GM03348 (cell line): ENCODE data around the gene PHF12.

Experiments
- DNase-seq: peaks from one replicate; pipeline ENCODE4 v3.0.0; 2012; ENCODE audit warnings: low spot score

The PHF12 gene

DNA sequence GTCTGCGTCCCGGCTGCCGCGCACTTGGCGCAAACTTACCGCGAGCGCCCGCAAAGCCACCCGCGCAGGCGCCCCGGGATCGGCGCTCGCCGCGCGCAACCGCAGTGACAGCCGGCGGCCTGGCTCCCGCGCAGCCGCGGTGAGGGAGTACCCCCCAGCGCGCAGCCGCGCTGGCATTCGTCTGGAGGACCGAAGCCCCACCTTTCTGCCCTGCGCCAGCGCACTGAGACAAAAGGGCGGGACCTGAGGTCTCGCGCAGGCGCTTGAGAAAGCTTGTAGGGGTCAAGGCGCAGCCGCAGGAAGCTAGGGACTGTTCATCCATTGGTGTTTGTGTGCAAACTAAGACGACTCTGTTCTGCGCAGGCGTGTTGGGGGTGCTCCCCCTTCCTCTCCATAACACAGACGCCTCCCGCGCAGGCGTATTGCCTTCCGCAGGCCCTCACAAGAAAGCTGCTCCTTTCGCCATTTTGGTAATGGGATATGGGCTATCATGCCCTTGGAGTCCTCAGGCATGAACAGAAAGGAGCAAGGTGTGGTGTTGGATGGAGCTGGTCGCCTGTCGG, at the start of gene PHF12:
TSS of gene PHF12 (minus strand) at position 91 of the 563 bp plus-strand sequence. CDS start 558 bp downstream, outside the sequence.
- DNase-seq: peak; percentile 99

DNA sequence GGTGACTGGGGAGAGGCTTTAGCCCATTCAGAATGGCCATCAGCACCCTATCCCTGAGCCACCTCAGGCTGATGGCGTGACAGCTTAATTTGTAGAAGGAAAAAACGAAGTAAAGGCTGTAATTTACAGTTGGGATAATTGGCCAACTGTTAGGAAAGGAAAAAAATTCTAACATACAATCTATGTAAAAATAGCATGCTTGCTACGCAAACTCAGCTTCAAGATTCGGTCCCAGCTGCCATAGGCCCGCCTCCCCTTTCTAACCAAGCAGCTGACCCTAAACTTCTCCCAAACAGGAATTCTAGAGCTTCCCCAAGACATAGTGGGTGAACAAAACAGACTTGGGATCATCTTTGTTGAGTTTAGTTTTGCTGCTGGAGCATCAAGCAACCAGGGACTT, 49.7 kb upstream of the PHF12 start:
- no peak for DNase-seq

DNA sequence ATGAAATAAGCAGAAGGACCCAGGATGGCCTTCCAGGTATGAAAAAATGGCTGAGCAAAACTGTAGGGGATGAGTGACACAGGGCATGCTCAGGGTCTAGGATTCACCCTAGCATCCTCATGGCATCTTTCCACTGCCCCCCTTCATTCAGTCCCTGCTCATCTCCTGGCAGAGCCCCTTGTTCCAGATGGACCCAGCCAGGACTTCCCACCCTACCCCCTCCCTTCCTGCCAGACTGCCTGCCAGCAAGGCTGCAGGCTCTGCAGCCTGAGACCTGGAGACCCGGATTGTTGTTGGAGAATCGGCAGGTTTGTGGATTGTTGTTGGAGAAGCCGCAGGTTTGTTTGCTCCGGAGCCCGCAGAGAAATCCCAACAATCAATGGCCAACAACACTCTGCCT, 47.9 kb upstream of the PHF12 start:
- no peak for DNase-seq

DNA sequence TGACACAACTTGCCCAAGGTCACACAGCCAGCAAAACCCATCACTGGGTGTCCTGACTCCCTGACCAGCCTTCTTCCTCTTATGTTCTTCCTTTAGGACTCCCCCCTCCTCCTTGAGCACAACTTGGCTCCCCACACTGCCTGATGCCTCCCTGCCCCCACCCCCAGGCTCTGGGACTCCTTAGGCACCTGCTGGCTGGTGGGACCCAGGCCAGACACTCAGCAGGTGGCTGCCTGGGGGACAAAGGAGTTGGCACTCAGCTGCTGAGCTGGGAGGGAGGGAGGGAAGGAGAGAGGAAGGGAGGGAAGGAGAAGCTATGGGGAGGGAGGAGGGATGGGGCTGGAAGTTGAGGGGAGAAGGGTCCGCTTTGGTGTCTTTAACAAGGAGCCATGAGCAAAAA, 46.5 kb upstream of the PHF12 start:
- no peak for DNase-seq

DNA sequence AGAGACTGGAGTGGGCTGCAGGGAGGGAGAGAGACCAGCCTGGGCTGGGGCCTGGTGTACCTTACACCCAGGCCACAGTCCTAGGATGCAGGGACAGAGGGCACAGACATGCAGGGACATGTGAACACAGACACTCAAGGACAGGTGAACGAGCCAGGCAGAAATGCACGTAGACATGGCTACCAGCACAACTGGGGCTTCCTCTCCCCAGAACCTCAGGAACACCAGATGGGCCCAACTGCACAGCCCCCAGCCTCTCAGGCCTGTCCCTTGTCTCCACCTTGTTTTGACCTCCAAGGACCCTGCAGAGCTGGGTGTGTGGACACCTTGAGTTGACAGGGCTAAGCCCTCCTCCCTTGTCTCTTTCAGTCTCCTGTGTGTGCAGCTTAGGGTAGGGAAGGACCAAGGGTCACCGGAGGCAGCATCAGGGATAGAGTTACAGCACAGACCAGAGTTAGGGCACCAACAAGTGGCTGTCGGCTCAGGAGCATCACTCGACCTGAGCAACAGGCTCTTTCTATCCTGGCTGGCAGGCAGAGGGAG, 45.3 kb upstream of the PHF12 start:
- no peak for DNase-seq

DNA sequence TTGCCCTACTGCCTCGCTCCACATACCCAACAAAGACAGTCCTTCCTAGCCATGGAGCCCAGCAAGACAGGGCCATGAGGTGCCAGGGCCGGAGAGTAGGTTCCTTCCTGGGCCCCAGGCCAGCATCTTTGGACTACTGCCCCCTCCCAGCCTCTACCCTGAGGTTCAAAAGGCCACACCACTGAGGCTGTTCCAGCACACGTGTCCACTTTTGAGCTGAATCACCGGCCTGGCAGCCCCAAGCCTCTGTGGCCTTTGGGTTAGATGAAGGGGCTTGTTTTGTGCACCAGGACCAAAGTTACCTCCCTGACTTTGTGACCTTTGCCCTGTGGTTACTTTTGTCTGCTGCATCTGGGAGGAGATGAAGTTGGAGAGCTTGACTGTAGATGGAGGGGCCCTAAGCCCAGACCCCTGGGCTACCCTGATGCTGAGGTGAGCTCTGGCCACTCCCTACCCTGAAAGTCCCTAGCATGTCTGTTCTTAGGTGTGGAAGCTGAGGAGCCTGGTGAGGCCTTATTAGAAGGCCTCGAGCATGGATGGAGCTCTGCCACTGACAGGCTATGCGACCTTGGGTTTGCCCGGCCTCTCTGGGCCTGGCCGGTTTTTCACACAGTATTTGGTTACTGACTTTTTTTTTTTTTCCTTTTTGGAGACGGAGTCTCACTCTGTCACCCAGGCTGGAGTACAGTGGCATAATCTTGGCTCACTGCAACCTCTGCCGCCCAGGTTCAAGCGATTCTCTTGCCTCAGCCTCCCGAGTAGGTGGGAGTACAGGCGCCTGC, 42.5 kb upstream of the PHF12 start:
- no peak for DNase-seq

DNA sequence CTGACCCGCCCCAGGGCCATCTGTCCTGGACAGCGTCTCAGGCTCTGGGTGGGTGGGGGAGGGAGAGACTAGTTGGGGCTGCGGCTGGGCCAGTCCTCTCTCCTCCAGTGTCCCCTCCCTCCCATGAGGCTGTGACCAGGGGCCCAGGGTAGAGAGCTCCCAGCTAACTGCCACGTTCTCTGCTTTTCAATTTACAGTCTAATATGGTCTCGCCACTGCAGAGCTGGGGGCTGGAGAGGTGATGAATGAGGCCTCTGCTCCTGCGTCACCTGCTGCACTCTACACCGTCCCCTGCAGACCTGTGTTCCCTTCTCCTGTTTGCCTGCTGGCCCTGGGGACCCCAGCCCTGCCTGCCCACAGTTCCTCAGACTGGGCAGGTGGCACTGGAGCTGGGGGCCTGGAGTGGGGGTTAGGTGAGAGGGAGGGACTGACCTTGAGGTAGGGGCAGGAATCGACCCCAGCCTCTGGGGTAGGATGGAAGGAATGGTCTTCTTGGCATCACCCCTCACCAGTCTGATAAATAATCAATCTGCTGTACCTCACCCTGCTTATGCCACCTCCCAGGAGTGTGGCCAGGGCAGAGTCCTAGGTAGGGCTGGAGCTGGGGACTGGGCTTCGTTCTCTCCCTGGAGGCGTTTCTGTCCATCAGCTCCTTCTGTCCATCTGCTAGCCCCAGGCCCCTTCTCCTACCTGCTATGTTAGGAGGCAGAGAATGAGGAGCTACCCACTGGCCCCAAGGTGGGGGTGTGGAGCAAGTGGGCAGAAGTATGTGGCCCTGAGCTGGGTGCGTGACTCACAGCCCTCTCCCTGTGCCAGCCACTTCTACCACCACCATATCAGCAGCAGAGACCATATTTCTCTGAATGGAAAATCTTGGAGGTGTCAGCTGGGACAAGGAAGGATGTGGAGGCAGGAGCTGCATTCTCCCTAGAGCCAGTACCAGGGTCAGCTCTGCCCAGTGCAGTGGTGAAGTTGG, 41.6 kb upstream of the PHF12 start:
- DNase-seq: no peak

DNA sequence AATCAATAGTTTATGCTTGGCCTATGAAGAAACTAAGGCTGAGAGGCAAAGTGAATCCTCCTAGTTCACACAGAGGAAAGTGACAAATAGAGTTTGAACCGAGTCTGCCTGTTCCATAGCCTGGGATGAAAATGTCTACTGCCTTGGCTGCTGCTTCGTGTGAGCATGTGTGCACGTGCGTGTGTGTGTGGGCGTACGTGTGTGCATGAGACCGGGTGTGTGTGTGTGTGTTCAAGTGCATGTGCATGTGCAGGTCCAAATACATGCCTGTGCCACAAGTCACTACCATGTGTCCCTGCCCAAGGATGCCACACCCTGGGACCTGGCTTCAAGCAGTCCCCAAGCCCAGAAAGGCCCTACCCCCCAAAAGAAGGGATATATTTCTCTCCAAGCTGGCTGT, 40.9 kb upstream of the PHF12 start:
- no peak for DNase-seq

DNA sequence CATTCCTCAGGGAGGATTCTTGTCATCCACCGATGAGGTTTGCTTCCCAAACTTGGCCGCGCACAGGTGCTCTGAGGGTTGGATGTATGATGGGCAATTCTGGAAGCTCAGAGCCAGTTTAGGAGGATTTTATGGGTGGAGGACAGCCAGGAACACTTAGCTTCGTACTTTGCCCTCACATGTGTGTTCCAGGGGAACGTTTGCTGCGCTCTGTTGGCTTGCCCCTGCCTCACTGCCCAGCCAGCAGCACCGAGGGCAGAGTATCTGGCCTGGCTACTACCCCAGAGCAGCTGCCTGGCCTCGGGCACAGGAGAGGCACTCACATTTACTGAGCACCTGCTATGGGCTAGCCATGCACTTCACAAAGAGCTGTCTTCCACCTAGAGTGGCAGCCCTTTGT, 40.5 kb upstream of the PHF12 start:
- DNase-seq: no peak

DNA sequence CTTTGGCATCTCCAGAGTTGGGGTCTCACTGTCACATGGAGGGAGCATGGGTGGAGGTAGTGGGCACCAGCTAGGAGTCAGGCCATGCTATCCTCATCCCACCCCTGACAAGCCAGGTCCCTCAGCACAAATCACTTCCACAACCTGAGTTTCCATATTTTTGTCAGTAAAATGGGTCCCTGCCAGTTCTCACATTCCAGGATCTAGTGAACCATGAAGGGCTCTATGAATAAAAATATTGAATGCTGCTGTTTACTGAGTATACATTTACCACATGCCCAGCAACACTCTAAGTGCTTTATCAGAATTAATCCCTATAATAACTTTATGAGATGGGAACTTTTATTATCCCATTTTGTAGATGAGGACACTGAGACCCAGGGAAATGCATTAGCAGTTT, 37.7 kb upstream of the PHF12 start:
- DNase-seq: no peak

DNA sequence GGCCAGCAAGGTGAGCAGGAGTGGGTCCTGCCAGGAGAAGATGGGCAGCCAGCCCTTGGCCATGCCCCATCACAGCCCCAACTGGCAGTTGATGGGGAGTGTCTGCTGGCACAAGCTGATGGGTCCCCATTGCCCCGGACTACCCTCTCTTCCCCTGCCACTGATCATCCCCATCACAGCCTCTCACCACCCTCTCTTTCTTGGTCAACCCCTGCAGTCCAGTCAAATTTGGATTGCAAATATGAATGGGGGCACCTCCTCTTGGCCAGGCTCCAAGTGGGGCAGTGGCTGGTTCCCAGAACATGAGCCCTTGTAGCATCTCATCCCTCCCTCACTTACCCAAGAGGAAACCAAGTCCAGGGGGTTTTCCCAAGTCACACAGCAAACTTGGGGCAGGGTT, 37.2 kb upstream of the PHF12 start:
- DNase-seq: no peak

DNA sequence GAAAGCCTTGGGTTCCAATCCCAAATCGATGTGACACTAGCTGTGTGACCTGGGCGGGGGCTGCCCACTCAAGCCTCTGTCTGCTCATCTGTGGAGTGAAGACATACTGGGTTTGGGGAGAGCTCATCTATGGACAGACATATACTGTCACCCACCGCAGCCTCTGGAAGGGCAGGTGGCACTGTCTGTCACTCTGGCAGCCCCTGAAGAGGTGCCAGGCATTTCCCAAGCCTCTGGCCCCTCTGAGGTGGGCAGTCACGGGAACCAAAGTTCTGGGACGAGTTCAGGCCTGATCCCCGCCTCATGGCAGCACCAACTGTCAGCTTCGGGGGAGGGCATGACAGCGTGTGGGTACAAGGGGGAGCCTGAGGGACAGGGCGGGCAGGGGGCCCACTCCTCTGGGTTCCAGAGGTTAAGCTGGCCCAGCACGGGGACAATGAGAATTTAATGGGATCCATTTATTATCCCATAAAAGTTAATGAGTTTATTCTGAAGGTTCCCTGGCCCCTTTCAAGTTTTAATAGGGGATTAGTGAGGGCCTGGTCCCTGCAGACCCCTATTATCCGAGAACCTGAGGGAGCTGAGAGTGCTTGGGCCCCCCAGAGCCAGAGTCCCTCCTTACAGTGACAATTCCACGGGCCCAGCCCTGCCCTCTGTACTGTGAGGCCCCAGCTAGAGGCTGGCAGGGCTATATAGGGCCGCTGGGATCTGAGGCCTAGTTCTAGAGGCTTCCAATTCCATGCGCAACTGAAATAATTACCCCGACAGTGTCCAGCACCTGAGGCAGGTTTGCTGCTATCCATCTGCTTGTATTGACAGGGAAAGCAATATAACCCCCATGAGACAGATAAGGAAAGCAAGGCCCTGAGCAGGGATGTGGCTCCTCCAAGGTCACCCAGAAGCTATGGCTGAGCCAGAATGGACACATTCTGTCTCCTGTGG, 35.7 kb upstream of the PHF12 start:
- DNase-seq: no peak

DNA sequence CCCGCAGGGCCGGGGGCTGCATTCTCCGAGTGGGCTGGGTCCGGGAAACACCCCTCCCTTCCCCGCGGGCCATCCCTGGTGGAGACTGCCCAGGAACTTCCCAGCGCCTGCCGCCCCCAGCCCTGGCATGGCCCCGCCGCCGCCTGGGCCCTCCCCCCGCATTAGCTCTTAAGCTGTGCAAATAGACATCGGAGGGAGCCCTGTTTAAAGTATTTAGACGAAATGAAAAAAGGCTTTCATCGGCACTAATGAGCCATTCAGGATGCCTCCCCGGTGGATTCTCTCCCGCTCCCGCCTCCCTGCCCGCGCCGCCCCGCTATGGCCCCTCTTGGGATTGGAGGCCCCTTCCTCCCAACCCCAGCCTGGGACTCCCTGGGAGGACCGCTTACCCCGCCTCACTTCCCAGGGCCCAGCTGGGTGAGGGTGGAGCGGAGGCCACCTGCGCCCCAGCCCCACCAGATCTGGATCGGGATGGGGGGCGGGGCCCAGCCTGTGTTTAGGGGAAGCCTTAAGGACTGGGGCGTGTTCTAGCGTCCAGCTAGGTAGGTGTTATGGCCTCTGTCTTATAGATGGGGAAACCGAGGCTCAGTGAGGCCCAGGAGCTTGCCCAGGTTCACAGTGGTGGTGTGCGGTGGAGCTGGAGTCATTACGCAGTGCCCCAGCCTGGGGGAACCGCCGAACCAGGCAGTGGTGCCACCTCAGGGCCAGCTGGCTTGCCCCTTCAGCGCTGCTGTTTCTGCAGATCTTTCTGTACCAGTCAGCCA, 34.8 kb upstream of the PHF12 start:
- no peak for DNase-seq

DNA sequence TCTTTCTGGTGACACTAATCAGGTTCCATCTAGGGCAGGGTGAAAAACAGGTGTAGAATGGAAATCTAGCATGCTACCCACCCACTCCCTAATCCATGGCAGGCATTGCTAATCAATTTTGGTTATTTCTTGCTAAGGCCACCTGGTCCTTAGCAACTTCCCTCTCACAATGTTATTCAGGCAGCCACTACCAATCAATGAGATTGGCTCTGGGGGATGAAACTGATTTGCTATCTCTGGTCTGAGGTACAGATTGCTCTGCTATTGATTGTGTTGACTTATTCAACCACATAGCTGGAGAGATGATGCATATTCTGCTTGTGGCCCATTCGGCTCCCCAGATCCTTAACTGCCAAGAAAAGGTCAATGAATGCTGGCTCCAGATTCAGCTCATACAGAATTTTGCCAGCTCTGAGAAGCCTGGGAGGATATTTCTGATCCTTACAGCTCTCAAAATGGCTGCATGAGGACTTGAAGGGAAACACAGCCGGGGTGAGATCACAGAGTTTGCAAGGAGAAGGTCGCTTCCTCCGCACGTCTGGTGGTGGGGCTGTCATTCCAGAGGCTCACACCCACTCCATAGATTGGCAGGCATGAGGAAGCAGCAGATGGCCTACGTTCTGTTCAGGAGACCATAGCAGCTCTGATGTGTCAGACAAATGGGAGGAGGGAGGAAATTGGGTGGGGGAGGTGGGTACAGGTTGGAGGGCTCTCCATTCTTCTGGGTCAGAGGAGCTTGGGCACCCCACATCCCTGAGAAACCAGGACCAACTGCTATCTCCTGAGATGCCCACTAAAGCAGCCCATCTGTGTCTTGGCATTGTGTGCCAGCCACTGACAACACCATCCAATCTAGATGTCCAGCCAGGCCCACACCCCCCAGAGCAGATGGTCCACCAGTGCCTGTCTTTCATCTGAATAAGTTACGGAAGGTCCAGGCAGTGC, 32.2 kb upstream of the PHF12 start:
- no peak for DNase-seq

DNA sequence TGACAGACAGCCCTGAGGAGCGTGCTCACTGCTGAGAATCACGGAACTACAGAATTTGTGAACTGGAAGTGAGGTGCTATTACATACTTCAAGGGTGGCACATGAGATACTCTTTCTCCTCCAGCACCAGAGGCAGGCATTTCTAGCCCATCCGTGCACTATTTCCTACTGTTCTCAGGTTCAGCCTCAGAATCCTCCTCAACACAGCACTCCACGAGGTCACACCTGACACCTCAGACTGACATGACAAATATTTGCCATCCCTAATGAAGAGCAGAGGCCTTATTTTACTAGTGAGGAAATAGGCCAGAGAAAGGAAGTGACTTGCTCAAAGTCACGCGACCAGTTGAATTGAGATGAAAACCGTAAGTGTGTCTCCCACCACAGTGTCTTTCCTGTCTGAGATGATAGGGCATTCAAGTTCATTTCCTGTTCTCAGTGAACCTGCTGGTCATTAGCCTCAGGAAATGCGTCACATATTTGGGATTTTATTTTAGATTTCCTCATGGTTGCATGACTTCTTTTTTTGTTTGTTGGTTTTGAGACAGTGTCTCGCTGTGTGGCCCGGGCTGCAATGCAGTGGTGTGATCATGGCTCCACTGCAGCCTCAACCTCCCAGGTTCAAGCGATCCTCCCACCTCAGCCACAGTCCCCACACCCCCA, 30.9 kb upstream of the PHF12 start:
- DNase-seq: no peak

DNA sequence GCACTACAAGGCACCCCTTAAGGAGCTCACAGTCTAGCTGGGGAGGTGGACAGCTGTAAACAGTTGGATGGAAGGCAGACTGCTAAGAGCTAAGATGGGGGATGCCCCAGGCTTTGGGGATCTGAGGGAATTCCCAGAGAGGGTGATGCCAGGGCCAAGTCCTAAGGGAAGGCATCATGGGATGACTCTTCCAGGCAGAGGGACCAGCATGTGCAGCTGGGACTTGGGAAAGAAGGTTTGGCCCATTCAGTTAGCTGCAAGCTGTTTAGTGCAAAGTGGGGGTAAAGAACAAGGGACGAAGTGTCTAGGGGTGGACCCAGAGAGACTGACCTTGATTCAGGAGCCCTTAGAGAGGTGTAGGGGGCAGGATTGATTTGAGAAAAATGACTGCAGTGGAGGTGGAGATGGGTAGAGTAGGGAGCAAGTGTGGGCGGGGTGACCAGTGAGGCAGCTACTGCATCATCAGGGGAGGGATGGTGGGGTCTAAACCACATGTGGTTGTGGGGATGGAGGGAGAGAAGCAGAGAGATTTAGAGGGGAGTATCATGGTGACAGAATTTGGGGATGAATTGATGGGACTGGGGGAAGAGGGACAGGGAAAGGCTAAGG, 27.1 kb upstream of the PHF12 start:
- DNase-seq: no peak

DNA sequence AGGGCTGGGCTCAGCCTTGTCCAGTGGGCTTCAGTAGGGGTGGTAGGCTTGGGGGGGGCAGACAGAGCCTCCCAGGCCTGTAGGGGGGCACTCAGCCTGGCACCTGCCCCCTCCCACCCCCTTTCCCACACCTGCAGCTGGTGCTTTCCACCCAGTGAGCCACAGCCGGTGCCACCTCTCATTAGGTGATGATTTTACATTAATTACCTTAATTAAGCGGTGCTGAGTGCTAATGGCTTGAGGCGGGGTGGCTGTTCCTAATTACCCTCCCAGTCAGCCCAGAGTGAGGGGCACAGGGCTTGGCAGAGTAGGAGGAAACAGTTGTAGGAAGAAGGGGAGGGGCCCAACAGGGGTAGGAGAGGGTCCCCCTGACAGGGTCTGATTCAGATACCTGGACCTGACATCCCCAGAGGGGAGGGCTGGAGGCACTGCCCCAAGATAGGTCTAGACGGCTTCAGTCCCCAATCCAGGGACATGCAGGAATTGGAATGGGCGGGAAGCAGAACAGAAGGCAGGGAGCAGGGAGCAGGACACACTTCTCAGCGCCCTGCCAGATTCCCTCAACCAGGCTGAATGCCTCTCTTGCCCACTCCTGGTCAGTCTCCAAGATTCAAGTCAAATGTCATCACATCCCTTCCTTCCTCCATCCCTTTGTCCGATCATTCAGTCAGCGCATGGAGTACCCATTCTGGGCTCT, 26.5 kb upstream of the PHF12 start:
- DNase-seq: no peak

DNA sequence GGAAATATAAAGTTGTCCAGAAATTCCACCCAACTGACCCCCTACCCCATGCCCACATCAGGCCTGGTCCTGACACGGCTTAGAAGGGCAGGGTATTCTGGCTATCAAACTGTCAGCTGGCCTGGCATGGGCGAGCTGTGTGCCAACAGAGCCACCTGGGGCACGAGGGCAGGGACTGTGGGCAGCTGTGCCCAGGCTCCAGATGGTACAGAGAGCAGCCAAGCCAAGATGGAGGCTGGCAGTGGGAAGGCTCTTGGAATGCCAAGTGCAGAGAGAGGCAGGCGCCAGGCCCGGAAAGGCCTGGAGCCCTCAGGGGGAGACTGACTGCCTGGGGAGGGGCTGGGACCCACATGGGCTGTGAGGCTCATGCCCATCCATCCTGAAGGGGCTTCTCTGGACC, 24.3 kb upstream of the PHF12 start:
- DNase-seq: no peak
